ENCODE results near the gene SCRN1. TPM values are rescaled to one million over a fixed set of nuclear protein-coding genes. Genes with fewer than 3 reads are reported as not detected.

Gene SCRN1
- total RNA-seq, 1 experiment from 2014 or later: 116 TPM

- CTCF ChIA-PET: interaction anchor here (0.5 to 0.6 kb wide), 2 partner anchors 30 to 906 kb away, joined by 3 to 8 read pairs; no protein-coding TSS in a partner anchor
- no peak overlapping the region for H3K4me3 Mint-ChIP-seq (ENCODE audit: low read depth, unreplicated experiment)
- H3K27me3 Mint-ChIP-seq (ENCODE audit: unreplicated experiment): no peaks in the 10 kb centered on the region
- H3K4me1 Mint-ChIP-seq (ENCODE audit: low read depth, unreplicated experiment): no peaks in the 10 kb centered on the region
- H3K9me3 Mint-ChIP-seq (ENCODE audit: low read depth, unreplicated experiment): no peaks in the 10 kb centered on the region
- BruUV-seq (replicated peaks): no TSS peak
- DNase-seq: no peak
- no peak overlapping the region for H3K27ac Mint-ChIP-seq (ENCODE audit: unreplicated experiment)
- intact Hi-C loops (cut with micrococcal nuclease; ENCODE audit: unreplicated experiment): no loop called here
- no peaks in the 10 kb centered on the region for H3K36me3 Mint-ChIP-seq (ENCODE audit: insufficient read depth, unreplicated experiment)
- TF ChIP-seq, protein P1, sequence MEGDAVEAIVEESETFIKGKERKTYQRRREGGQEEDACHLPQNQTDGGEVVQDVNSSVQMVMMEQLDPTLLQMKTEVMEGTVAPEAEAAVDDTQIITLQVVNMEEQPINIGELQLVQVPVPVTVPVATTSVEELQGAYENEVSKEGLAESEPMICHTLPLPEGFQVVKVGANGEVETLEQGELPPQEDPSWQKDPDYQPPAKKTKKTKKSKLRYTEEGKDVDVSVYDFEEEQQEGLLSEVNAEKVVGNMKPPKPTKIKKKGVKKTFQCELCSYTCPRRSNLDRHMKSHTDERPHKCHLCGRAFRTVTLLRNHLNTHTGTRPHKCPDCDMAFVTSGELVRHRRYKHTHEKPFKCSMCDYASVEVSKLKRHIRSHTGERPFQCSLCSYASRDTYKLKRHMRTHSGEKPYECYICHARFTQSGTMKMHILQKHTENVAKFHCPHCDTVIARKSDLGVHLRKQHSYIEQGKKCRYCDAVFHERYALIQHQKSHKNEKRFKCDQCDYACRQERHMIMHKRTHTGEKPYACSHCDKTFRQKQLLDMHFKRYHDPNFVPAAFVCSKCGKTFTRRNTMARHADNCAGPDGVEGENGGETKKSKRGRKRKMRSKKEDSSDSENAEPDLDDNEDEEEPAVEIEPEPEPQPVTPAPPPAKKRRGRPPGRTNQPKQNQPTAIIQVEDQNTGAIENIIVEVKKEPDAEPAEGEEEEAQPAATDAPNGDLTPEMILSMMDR (IDR thresholded peaks at IDR 0.05; ENCODE audit: unreplicated experiment): no peak
These were observed 13.5 kb upstream of the SCRN1 start for GRCh38 chr7:30003098-30003497.

GRCh38 chr7:30001998-30002397 is 12.4 kb upstream of the SCRN1 start:
- BruUV-seq (replicated peaks): no TSS peak
- no peak for DNase-seq
- H3K9me3 Mint-ChIP-seq (ENCODE audit: low read depth, unreplicated experiment): peaks cover 5% of the 10 kb centered on the region
- TF ChIP-seq, protein P1 (IDR thresholded peaks at IDR 0.05; ENCODE audit: unreplicated experiment): no peak
- H3K36me3 Mint-ChIP-seq (ENCODE audit: insufficient read depth, unreplicated experiment): no peaks in the 10 kb centered on the region
- CTCF ChIA-PET: no interaction called here
- no peak overlapping the region for H3K27ac Mint-ChIP-seq (ENCODE audit: unreplicated experiment)
- intact Hi-C loops (cut with micrococcal nuclease; ENCODE audit: unreplicated experiment): no loop called here
- no peak overlapping the region for H3K4me3 Mint-ChIP-seq (ENCODE audit: low read depth, unreplicated experiment)
- H3K27me3 Mint-ChIP-seq (ENCODE audit: unreplicated experiment): no peaks in the 10 kb centered on the region
- no peaks in the 10 kb centered on the region for H3K4me1 Mint-ChIP-seq (ENCODE audit: low read depth, unreplicated experiment)

- H3K27me3 Mint-ChIP-seq (ENCODE audit: unreplicated experiment): no peaks in the 10 kb centered on the region
- peaks cover 19% of the 10 kb centered on the region for H3K4me1 Mint-ChIP-seq (ENCODE audit: low read depth, unreplicated experiment)
- H3K27ac Mint-ChIP-seq (ENCODE audit: unreplicated experiment): no peak overlapping the region
- no peak overlapping the region for H3K4me3 Mint-ChIP-seq (ENCODE audit: low read depth, unreplicated experiment)
- peaks cover 10% of the 10 kb centered on the region for H3K9me3 Mint-ChIP-seq (ENCODE audit: low read depth, unreplicated experiment)
- TF ChIP-seq, protein P1 (IDR thresholded peaks at IDR 0.05; ENCODE audit: unreplicated experiment): no peak
- no peaks in the 10 kb centered on the region for H3K36me3 Mint-ChIP-seq (ENCODE audit: insufficient read depth, unreplicated experiment)
- no TSS peak for BruUV-seq (replicated peaks)
- CTCF ChIA-PET: interaction anchor here (0.6 kb wide), 1 partner anchor 14 kb away, joined by 3 read pairs; no protein-coding TSS in a partner anchor
- DNase-seq: no peak
- intact Hi-C loops (cut with micrococcal nuclease; ENCODE audit: unreplicated experiment): no loop called here
These were observed 8.9 kb upstream of the SCRN1 start for GRCh38 chr7:29998489-29998888.

DNA sequence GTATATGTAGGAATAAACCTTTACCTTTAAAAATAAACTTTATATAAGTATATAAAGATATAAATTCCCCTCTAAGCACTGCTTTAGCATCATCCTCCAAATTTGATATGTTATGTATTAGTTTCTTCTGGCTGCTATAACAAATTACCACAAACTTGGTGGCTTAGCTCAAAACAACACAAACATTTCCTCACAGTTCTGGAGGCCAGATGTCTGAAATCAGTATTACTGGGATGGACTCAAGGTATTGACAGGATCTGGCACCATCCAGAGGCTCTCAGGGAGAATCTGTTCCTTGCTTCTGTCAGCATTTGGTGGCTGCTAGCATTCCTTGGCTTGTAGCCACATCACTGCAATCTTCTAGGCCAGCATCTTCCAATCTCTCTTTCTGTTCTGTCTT is 6.7 kb upstream of the SCRN1 start:
- intact Hi-C loops (cut with micrococcal nuclease; ENCODE audit: unreplicated experiment): no loop called here
- TF ChIP-seq, protein P1 (IDR thresholded peaks at IDR 0.05; ENCODE audit: unreplicated experiment): no peak
- BruUV-seq (replicated peaks): no TSS peak
- Mint-ChIP-seq H3K36me3 (ENCODE audit: insufficient read depth, unreplicated experiment) (no peaks in the 10 kb centered on the region), H3K9me3 (ENCODE audit: low read depth, unreplicated experiment) (peaks cover 10% of the 10 kb centered on the region), H3K4me3 (ENCODE audit: low read depth, unreplicated experiment) (no peak overlapping the region), H3K27ac (ENCODE audit: unreplicated experiment) (peak overlapping the region; percentile 32), H3K4me1 (ENCODE audit: low read depth, unreplicated experiment) (peaks cover 21% of the 10 kb centered on the region), H3K27me3 (ENCODE audit: unreplicated experiment) (no peaks in the 10 kb centered on the region)
- no peak for DNase-seq
- CTCF ChIA-PET: no interaction called here
